GM21786 (cell line): ENCODE results near the gene GPBAR1.

Experiments
- ATAC-seq: cut with Tn5 transposase; IDR thresholded peaks from one replicate; pipeline ENCODE4 v1.9.1; 2021; ENCODE audit not compliant: unreplicated experiment

GPBAR1 gene, protein sequence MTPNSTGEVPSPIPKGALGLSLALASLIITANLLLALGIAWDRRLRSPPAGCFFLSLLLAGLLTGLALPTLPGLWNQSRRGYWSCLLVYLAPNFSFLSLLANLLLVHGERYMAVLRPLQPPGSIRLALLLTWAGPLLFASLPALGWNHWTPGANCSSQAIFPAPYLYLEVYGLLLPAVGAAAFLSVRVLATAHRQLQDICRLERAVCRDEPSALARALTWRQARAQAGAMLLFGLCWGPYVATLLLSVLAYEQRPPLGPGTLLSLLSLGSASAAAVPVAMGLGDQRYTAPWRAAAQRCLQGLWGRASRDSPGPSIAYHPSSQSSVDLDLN

DNA sequence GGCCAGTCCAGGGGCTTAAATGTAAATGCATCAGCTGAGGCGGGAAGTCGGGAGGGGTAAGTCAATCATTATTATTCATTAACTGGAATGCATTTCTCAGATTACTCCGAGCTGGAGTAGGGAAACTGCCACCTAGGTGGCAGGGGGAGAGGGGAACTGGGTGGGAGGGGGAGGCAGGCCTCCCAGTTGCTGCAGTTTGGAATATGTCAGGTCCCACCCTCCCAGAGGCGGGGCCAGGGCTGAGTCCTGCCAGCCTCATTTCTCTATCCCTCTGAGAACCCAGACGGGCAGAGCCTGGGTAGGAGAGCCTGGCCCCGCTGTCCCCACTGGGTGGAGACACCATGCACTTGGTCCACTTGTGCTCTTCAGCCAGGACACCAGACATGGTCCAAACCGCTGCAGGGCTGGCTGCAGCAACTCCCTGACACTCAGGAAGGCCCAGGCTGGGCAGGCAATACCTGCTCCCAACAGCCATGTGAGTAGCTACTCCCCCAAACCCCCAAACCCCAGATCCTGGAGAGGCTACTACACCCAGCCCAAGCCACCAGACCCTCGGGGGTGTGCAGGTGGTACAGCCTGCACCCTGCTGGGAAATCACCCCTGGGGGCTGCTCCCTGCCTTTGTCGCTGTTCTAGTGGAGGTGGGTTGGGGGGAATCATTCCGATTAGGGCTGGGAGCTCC is at the start of gene GPBAR1:
TSS of gene GPBAR1 (plus strand) at position 274 of the 681 bp plus-strand sequence. CDS start 1,710 bp downstream, outside the sequence.
- no peak for ATAC-seq

DNA sequence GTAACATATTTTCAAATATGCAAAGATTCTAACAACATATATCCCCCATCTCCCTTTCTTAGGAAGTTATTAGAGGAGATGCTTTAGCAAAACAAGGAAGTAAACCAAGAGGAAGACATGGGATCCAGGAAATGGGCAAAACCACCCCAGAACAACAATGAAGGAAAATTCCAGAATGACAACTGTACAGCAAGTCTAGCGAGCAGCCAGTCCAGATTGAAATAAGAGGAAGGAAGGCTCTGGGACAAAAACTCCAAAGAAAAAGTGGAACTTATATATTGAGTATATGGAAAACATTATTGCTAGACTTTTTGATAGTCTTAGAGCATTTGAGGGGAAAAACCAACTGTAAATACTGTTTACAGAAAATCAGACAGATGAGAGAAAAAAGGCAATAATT is 46.7 kb upstream of the GPBAR1 start:
- ATAC-seq = no peak

DNA sequence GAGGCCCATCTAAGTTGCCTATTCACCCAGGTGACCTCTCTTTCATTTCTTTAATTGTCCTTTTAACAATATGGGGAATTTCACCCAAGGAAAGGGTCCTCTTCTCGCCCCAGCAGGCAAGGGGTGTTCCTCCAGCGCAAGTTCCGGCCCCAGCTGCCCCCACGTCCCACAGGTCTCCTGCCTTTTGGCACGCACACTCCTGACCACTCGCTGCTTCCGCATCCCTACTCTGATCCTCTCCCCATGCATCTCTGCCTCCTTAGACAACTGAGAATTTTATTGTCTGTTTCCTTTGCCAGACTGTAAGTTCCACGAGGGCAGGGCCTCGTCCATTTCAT is 44.5 kb upstream of the GPBAR1 start:
- ATAC-seq = no peak

DNA sequence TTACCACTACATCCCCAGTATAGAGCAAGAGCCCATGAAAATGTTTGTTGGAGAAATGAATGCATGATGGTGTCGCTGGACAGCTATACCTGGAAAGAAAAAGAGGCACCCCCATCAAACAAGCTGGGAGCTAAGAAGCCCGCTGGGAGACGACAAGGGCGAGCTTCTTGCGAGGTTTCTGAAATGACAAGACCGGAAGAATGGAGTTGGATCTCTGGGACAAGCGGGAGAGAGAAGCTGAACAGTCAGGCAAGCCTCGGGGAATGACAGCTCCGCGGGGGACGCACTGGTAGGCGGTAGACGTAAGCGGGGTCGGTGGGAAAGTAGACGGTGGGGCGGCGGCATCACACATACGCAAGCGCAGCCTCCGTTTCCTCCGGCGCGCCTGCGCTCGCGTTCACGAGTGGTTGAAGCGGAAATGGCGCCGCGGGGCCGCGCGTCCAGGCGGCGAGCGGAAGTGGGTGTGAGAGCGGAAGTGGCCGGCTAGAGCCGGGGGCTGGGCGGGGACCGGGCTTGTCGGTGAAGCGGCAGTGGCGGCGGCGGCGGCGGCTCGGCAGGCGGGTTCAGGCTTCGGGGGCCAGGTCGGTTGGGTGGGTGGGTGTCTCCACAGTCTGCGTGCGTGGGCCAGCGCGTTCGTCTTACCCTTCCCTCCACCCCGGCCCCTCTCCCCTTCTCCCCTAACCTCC is 44.0 kb upstream of the GPBAR1 start, which contains the start of gene ARPC2:
TSS of gene ARPC2 (plus strand) at position 516 of the 686 bp plus-strand sequence. CDS start 282 bp downstream, outside the sequence.
- ATAC-seq = peak; percentile 65

- peak; percentile 26 for ATAC-seq
Observed at GRCh38 chr2:218217360-218218267, 43.2 kb upstream of the GPBAR1 start.

DNA sequence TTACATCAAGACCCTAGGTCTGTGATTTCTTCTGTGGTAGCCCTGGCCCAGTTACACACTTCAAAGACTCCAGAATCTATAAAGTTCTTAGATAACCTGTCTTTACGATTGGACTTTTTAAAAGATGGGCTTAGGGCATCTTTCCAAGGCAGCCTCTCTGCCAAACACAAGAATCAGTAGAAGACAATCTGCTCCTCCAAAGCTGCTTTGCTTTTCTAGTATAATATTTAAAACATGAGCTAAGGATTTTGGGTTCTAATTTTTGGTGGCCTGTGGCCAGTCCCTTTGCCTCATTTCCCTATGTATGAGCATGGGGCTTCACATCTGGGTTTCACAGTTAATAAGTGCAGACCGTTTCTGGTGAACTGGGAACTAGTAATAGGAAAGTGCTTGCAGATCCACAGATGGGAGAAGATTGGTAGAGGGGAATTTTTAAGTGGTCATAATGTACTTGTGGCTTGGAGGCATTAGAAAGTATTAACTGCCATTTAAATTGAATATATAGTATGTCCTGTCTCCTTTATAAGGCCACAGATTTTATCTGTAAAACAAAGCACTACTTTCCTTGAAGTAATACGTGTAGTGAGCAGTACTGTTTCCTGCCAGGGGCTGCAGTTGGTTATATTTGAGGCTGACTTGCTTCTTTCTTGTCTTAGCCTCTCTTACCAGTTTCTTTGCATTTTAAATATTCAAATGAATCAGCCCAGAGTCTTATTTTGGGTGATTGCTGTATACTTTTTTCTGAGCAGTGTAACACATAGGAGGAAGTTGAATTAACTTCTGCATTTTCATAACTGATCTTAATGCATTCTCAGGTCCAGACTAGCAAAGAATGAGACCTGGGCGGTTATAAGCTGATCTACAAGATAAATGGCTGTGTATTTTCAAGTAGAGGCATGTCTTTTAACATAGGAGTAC is 42.3 kb upstream of the GPBAR1 start:
- ATAC-seq = peak; percentile 48

- no peak for ATAC-seq
Observed at GRCh38 chr2:218219934-218220333, 40.9 kb upstream of the GPBAR1 start.

- no peak for ATAC-seq
Observed at GRCh38 chr2:218221000-218221399, 39.8 kb upstream of the GPBAR1 start.

DNA sequence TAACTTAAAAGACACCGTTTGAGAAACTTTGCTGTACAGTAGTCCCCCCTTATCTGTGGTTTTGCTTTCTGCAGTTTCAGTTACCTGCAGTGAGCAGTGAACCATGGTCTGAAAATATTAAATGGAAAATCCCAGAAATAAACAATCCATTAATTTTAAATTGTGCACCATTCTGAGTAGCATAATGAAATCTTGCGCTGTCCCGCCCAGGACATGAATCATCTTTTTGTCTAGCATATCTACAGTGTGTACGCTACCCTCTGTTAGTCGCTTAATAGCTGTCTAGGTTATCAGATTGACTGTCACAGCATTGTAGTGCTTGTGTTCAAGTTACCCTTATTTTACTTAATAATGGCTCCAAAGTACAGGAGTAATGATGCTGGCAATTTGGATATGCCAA is 37.8 kb upstream of the GPBAR1 start:
- no peak for ATAC-seq

- no peak for ATAC-seq
Observed at GRCh38 chr2:218224186-218224585, 36.6 kb upstream of the GPBAR1 start.

GRCh38 chr2:218226903-218227302 is 33.9 kb upstream of the GPBAR1 start:
- no peak for ATAC-seq

- no peak for ATAC-seq
Observed at GRCh38 chr2:218228366-218229090, 32.3 kb upstream of the GPBAR1 start.

DNA sequence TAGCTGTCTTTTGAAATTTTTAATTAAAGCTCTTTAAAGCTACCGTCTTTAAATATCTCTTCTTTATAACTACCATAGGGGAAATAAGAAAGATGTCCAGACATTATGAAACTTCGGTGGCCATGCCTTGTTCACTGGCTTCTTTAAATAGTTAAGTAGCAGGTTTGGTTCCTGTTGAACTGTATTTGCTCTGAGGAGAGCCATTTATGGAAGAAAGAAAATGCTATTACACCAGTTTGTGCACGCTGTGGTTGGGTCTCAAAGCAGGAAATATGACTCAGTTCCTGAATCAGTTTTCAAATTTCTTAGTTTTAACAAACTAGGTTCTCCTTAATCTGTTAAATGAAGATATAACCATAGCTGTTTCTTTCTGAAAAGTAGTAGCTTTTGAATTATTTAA is 31.6 kb upstream of the GPBAR1 start:
- ATAC-seq = peak; percentile 94

- no peak for ATAC-seq
Observed at GRCh38 chr2:218229851-218230250, 31.0 kb upstream of the GPBAR1 start.

GRCh38 chr2:218230882-218231281 is 29.9 kb upstream of the GPBAR1 start:
- peak; percentile 53 for ATAC-seq

GRCh38 chr2:218233543-218233942 is 27.3 kb upstream of the GPBAR1 start:
- ATAC-seq = no peak

- ATAC-seq = no peak
Observed at GRCh38 chr2:218234521-218234920, 26.3 kb upstream of the GPBAR1 start.

DNA sequence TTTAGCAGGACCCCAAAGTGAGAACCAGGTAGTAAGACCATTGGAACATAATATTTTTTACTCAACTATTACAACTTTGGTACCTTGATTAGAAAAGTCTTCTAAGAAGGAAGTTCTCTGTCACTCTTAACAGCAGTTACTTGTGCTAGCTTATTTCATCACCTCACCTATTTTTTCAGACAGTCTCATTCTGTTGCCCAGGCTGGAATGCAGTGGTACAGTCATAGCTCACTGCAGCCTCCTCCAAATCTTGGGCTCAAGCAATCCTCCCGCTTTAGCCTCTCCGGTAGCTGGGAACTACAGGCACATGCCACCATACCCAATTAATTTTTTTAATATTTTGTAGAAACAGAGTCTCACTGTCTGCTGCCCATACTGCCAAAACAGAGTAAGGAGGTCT is 25.8 kb upstream of the GPBAR1 start:
- no peak for ATAC-seq

DNA sequence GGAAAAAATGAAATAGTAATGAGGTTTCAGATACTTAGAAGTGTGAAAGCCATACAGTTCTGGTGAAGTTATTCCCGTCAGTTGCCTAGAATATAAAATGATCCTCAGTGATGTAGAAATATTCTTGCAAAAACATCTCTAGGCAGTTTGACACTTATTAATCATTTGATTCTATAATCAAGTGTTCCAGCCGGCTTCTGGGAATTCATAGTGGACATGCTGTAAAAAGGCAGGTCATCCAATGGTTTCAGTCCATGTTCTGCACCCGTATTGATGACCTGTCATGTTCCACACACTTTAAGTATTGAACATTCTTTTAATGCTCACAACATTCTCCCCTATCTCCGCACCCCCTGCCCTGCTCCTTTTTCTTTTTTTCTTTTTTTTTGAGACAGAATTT is 24.0 kb upstream of the GPBAR1 start:
- ATAC-seq = no peak
